GM18498 (cell line): ENCODE data around the gene IFT27.
"Not testable (repeated sequence)": the region's sequence is repeated elsewhere in the genome, so short reads cannot be mapped to it uniquely, and the experiment has no call there.

Source experiments
- ATAC-seq: cut with Tn5 transposase; IDR thresholded peaks from one replicate; pipeline ENCODE4 v1.9.1; 2021; ENCODE audit warnings: mild to moderate bottlenecking, moderate library complexity; ENCODE audit not compliant: unreplicated experiment

IFT27 gene

GRCh38 chr22:36765943-36766450, 9.9 kb downstream of the IFT27 start:
- no peak for ATAC-seq

DNA sequence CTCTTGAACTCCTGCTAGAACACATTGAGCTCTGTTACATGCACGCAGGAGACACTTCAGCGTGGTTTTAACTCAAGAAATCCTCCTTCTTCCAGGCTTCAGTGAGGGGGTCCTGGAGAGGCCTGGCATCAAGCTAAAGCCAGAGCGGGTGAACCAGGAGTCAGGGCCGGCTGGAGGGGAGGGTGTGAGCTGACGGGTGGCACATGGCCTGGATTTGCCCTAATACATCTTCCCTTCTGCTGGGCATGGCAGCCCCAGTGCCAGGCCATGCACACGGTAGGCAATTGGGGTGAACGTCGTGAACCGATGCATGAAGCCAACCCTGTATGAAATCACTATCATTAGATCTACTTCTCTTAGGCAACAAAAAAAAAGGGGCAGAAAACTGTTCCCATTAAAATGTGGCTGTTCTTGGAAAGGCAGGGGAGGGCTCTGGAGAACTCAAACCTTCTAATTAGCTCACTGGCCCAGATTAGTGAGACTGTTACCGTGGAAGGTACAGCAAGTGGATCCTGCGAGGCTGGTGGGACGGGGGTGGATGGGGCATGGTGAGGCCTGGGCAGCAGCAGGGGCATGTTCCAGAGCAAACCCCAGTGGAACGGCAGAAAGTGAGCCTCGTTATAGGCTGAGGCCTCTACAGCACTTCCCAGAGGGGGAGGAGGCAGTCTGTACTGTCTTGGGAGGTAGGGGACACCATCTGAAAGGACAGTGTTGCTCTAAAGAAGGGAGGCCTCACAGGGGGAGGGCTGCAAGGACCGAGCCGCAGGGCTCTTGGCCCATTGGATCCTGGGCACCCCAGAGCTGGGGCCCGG, 10.6 kb downstream of the IFT27 start:
- ATAC-seq, result no peak

DNA sequence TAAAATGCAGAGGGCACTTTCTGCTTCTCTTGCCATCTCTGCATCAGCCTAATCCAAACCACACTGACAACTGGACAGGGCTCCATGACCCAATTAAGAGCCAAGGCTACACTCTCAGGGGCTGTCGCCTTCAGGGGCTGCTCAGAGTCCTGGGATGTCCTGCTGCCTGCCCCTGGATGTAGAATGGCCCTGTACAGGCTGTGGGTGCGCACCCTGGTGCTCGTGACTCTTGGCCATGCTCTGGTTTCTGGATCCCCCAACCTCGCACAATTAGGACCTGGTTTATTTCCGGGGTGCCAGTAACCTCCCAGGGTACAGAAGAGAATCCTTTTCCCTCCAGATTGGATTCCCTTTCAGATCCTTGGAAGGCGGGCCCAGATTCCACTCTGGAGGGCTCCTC, 11.3 kb downstream of the IFT27 start:
- no peak for ATAC-seq

DNA sequence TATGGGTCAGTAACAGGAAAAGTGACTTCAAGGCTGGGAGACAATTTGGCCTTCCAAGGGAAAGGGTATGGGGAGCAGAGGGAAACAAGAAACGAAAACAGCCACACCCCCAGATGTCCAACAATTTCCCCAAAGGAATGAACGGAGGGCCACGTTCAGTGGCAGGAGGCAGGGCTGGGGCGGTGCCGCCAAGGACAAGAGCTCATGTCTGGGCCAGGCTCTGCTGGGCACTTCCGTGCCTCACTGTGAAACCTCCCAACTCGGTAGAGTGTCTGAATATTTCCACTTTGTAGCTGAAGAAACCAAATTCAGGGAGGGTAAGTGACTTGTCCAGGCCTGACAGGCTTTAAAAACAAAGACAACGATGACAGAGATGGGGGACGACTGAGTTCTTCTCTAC, 11.9 kb downstream of the IFT27 start:
- no peak for ATAC-seq

GRCh38 chr22:36763576-36763975, 12.3 kb downstream of the IFT27 start:
- ATAC-seq, result no peak

GRCh38 chr22:36762687-36763260, 13.1 kb downstream of the IFT27 start:
- no peak for ATAC-seq

DNA sequence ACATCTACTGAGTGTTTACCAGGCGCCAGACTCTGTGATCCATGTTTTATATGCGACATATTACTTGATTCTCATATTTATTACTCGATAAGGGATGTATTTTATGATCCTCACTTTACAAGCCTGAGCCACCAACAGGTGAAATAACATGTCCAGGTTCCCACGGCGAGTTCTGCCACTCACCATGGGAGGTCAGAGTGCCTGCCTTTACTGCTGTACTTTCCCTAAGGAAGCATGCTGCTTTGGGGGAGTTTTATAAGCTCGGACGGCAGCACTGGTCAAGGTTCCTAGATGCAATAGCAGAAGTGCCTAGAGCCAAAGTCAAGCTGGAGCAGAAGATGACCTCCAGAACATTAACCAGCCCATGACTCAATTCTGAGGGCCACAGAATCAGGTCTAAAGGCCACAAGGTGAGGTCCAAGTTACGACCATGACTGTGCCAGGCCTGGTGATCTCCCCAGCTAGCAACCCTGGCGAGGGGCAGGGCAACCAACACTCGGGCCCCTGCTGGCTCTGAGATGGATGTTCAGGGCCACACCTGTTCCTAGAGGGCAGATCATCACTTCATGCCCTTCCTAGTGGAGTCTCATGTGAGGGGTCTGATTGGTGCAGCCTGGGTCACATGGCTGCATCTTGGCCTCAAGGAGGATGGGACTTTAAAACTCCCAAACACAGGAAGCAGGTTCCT, 14.2 kb downstream of the IFT27 start:
- ATAC-seq, result no peak

GRCh38 chr22:36760786-36761185, 15.1 kb downstream of the IFT27 start:
- no peak for ATAC-seq

DNA sequence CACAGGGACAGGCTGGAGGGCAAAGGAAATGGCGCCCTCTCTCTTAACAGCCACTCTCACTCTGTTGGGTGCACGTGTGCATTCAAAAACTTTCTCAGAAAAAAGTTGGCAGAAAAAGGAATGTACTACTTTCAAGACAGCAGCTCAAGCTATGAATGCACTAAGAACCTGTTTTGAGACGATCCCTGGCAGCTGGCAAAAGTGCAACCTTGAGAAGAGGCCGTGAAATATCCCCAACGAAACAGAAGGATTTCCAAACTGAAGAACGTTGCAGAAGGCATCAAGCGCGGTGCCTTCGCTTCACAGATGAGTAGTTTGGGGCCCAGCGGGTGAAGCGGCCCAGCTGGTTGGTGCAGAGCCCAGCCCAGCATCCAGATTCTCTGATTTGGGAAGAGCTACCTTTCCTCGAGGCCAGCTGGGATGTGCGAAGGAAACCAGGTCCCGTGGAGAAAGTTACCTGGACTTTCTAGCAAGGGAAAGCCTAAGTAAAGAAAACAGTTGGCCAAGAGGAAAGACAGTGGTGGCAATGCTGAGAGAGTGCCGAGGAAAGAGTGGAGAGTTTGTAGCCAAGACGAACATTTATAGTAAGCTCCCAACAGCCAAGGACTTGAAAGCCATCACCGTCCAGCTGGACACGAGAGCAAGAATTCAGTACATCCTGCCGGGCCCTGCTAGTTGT, 16.3 kb downstream of the IFT27 start:
- no peak for ATAC-seq

GRCh38 chr22:36758792-36759271, 17.1 kb downstream of the IFT27 start:
- no peak for ATAC-seq

- no peak for ATAC-seq
Observed at GRCh38 chr22:36757668-36758211, 18.2 kb downstream of the IFT27 start.

DNA sequence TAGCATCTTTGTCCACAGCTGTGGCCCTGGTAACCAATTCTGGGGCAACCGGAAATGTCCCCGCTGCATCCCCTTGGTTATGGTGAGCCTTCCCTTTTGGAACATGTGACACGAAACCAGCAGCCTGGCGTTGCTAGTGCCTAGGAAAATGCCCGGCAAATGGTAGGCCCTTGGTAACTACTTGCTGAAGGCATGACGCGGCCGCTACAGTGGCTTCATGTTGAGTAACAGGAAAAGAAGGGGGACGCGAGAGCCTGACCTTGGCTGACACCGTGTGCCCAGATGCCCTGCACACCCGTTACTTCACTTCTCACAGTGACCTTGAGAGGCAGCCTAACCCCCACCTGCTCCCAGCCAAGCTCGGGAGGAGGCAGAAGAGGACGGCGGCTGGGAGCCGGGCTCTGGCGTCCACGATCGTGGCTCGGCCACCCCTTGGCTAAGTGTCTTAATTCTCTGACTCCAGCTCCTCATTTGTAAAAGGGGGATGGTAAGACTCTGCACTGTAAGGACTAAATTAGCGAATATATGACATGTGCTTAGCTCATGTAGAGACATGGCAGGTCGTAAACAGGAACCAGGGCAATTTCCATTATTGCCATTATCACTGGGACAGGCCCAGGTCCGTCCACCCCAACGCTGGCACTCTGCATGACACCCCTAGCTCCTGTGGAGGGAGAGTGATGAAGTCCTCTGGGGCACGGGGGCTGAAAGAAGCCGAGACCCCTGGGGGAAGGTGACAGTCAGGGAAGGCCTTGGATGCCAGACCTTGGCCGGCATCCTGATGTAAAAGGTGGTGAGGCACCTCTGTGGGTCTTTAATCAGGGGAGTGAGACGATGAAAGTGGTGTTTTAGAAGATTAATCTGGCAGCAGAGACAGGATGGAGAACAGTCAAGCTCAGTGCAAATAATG, 18.9 kb downstream of the IFT27 start:
- ATAC-seq, result no peak

- ATAC-seq, result no peak
Observed at GRCh38 chr22:36756031-36756430, 19.9 kb downstream of the IFT27 start.

DNA sequence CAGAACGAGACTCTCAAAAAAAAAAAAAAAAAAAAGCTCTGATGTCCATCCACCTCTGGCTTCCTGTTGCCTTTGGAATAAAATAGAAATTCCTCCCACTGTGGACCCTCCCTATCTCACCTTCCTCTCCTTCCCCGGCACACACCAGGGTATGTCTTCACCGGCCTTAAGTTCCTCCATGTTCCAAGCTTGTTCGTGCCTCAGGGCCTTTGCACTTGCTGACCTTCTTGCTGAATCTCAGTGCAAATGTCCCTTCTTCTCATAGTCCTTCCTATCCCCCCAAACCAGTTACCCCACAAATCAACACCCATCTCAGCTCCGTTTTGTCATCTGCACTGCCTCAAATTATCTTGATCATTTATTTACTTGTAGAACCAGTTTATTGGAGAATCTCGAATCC, 20.6 kb downstream of the IFT27 start:
- ATAC-seq, result no peak

GRCh38 chr22:36754881-36755280, 21.0 kb downstream of the IFT27 start:
- ATAC-seq, result not testable (repeated sequence)

DNA sequence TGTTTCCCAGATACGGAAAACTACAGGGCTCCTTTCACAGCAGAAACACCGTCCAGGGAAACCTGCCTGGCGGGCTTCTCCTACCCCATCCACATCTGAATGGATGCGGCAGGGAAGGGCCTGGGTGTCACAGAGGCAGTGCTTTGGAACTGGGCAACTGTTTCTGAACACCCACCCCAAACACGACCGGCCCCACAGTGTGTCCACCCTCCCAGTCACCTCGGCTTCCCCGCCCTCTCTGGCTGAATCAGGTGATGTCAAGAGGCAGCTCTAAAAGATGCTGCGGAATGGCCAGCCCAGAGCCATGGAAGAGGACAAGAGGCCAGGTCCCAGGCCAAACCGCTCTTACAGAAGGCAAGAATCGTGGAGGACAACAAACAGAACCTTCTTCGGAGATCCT, 22.0 kb downstream of the IFT27 start:
- ATAC-seq, result no peak

DNA sequence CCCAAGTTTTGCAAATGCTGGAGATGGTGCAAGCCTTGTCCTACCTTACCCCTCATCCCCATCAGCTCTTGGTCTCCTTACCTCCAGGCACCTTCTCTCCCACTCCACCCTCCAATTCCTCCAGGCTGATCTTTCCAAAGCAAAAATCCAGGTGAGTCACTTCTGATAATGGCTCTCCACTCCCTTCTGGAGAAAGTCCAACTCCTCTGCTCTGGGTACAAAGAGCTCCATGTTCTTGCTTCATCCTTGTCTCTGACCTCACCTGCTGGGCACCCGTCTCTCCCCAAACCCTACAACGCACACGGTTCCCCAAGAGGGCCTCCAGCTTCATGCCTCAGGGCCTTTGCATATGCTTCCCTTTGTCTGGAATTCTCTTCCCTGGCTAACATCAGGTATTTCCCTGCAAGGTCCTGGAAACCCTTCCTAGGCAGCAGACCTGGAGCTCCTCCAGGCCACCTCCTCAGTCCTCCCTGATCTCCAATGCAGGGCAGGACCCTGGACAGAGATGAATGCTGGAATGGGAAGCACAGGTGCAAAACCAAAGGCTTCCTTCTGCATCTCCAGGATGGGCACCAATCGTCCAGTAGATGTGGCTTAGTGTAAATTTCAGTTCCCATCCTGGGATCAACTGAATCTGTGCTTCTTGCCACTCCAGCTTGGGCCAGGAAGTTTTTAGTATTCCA, 22.7 kb downstream of the IFT27 start:
- no peak for ATAC-seq

- ATAC-seq, result no peak
Observed at GRCh38 chr22:36746375-36746970, 29.4 kb downstream of the IFT27 start.
